HG03520 (cell line): ENCODE measurements around the gene CIT.

Source experiments
- ATAC-seq: cut with Tn5 transposase; IDR thresholded peaks from one replicate; pipeline ENCODE4 v1.9.1; 2021; ENCODE audit warnings: mild to moderate bottlenecking, moderate library complexity; ENCODE audit not compliant: unreplicated experiment

The CIT gene

DNA sequence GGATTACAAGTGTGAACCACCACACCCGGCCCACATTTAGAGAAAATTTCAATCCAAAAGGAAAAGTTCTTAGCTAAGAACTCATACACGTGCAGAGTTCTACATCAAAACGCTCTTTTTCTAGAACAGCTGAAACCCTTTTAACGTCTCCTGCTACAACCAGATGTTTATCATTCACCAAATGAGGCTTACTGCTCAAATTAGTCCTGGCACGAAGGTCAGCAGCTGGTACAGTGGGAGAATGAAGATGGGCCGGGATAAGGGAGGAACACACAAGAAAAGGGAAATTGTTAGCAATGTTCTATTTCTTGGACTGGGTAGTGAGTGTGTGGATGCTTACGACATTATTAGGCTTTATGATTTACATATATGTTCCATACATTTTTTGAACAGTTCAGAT lies 171.9 kb downstream of the CIT start:
- ATAC-seq = no peak

DNA sequence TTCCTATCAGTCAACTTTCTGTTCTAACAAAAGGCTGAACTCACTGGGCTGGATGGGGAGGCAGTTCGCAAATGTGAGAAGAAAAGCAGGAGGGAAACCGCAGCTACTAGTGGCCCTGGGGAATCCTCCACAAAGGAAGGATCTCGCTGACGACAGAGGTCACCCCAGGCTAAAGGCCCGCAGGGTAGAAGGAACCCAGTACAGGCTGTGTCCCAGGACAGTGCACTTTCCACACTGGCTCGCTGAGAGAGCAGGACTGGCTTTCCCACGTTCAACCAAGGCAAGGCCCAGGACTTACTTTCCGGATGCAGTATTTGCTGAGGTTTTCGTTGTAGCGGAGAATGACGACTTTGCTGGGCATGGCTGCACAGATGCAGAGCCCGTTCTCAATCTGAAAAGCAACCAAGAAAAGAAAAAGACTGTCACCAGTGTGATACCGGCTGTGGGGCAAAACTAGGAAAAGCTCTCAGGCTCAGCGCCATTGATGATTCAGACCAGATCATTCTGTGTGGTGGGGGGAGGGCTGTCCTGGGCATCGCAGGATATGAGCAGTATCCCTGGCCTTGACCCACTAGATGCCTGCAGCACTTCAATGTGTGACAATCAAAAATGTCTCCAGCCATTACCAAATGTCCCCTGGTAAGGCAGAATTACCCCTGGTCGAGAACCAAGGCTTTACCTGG lies 172.9 kb downstream of the CIT start:
- ATAC-seq = no peak

DNA sequence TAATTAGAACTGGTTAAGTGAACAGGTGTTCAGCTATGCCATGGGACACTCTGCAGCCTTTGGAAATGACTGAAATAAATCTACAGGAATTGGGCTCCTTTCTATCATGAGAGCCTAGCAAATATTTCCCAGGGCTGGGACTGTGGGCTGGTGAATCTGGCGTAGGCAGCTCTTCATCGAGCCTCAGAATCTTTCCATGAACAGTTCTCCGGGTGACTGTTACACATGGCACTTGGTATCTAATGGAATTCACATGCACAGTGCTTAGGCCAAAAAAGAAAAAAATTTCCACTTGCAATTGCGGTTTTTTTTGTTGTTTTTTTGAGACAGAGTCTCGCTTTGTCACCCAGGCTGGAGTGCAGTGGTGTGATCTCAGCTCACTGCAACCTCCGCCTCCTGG lies 177.0 kb downstream of the CIT start:
- ATAC-seq = no peak

DNA sequence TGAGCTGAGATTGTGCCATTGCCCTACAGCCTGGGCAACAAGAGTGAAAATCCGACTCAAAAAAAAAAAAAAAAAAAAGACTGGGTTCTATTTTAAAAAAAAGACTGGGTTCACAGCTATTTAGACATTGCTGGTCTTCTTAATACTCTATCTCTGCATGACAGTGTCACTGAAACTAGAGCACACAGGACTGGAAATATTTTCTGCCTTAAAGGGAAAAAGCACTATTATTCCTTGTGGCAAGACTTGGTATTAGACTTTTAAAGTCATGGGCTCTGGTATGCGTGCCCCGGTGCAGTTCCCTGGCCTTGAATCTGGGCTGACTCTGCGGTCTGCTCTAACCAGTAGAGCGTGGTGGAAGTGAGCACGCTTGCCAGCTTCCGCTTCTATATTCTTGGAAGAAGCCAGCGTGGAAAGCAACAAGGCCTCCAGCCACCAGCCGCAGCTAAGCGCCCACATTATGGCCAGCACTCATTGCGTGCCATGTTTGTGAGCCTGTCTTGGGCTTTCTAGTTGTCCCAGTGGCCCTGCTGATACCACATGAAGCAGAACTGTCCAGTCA lies 177.8 kb downstream of the CIT start:
- ATAC-seq = no peak

DNA sequence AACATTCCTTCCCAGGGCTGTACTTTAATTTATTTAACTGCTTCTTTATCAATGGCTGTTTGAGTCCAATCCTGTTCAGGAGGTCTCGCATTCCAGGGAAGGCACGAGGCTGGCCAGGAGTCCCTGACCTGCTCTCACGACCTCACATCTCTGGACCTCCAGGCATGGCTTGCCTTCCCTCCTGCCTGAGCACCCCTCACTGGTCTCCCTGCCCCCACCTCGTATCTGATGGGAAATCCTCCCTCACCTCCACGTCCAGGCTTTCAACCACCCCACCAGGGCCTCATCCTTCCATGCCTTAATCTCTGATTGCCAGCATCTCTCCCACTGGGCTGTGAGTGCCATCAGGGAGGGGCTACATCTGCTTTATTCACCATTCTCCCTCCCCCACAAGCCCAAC lies 180.2 kb downstream of the CIT start:
- no peak for ATAC-seq

DNA sequence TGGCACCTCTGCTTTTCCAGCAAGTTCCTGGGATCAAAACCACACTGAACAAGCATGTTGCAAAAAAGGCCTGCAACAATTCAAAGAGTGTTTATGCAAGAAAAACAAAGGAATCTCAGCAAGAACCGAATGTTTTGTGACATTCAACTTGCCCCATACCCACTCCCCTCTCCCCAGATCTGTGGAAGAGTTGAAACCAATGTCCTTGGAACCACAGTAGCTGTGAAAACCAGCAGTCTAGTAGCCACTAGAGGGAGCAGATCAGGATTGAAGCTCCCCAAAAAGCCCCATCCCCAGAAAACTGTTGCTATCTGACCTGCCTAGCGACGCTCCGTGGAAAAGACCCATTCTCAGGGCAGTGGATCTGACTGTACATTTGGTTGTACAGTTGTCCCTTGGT lies 182.1 kb downstream of the CIT start:
- ATAC-seq = no peak

DNA sequence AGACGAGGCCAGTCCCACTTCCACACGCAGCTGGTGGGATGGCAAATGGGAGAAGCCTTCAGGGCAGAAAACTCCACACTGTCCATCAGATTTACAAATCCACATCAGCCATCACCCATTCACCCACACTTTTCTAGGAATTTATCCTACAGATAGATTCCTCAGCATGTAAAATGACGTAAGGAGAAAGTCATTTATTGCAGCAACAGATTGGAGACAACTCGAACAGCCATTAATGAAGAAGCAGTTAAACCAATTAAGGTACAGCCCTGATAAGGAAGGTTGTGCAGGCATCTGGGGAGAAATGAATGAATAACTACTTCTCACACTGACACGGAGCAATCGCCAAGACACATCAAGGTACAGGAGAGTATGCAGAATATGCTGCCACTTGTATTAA lies 183.0 kb downstream of the CIT start:
- no peak for ATAC-seq

DNA sequence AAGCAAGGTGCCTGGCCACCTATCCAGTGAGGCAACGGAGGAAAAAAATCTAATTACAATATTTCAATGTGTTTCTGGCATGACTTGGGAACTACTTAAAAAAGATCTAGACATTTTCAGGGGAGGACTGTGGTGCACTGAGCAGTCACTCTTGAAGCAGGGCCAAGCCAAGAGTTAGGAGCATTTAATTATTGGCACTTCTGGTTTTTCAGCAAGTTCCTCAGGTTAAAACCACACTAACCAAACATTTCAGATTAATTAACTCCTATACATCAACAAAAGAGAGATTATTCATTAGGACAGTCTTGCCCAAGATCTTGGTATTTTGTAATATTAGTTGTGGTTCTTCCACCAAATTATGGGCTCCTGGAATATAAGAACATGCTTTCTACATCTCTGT lies 183.6 kb downstream of the CIT start:
- no peak for ATAC-seq

DNA sequence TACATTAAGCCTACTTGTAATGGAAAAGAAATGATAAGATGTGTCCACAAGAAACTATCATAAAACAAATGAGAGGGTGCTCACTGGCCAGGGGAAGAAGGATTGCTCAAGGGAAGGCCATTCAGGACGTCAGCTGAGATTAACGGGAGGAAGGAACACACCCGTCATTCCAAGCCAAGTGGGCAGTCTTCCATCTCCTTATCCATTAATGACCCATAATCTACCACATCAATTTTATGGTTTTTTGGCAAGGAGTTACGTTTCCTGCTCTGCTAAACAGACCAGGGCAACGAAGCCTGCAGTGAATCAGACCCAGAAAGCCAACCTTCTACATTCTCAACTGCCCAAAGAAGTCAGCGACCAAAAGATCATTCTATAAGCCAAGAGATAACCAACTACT lies 184.1 kb downstream of the CIT start:
- no peak for ATAC-seq

DNA sequence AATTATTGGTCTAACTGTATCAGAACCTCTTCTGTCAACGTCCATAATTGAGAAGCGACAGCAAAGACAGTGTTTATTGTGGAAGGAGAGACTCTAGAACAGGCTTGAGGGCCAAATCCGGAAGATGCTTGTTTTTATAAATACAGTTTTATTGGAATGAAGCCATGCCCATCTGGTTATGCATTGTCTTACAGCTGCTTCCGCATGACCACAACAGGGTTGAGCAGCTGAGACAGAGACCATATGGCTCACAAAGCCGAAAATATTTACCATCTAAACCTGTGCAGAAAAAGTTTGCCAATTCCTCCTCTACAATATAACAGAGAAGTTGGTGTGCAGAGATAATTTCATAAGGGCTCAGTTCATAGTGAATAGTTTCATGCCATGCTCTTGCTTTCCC lies 184.7 kb downstream of the CIT start:
- no peak for ATAC-seq

DNA sequence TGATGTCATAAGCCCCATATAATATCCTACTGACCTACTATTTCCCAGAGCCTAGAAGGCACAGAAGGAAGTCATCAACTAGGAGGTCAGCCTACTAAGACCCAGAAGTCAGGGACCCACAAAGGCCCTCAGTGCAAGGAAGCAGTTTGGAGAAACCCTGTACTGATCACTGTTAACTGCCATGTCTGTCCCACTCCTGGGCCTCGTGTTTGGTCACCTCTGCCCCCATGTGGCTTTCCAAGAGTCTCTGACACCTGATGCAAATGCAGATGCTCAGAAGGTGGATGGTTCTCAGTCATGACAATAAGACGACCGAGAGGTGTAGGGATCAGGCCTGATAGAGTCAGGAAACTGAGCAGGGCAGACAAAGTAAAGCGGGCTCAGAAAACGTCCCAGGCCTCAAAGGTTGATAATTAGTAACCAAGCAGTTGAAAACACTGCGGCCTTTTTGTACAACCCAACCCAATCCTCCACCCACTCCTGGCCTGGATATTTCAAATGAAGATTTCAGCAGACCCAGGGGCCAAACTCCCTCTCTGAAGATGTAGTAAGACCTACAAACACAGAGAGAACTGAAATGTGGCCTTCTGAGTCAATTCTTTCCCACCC lies 185.8 kb downstream of the CIT start:
- no peak for ATAC-seq

DNA sequence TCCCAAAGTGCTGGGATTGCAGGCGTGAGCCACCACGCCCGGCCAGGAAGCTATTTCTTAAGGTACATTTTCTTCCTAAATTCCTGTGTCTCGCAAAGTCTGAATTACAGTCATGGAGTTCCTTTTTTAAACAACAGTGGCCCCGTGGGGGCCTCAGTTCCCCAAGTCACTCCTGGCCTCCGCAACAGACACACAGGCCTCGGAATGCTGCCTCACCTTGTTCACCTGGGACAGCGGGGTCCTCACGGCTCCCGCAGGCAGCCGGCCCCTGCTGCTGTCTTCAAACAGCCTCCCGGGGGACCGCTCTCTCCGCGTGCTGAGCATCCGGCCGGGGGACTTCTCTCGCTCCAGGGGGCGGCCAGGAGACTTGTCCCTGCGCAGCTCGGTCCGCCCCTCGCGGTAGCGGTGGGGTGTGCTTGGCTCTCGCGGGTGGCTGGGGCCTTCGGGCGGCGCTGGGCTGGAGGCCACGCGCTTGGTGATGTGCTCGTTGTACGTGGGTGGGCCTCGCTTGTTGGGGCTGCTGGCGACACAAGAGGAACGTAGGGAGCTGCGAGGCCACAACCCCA lies 187.1 kb downstream of the CIT start:
- no peak for ATAC-seq

DNA sequence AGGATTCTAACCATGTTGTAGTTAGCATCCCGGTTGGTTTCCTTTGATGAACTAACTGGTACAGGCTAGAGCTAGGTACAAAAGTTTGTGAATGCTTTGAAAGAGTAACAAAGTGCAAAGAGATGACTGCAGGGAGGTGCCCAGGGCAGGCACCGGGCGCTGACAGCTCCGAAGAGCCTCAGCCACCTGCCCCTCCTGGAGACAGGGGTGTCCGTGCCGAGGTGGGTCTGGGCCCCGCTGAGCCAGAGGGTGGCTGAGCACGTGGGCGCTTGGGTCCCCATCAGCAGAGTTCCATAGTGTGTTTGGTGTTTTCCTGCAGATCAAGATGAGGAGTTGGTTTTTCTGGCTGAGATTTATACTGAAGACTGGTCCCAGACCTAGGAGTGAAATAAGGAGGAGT lies 189.2 kb downstream of the CIT start:
- no peak for ATAC-seq

DNA sequence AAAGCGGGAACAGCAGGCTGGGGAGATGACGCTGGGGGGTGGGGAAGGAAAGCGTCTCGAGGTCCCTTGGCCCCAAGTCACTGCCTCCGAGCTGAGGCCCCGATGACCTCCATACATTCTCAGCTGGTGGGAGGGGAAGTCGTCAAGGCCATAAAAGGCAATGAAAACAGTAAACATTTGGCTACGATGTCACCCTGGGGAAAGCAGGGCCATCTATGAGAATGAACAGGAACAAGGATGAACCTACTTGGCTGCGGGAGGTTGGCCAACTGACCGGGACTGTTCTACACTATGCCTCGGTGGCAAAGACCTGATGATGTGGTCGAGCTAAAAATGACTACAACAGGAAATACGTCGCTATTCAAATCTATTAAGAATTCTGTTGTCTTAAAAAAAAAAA lies 189.7 kb downstream of the CIT start:
- ATAC-seq = no peak

DNA sequence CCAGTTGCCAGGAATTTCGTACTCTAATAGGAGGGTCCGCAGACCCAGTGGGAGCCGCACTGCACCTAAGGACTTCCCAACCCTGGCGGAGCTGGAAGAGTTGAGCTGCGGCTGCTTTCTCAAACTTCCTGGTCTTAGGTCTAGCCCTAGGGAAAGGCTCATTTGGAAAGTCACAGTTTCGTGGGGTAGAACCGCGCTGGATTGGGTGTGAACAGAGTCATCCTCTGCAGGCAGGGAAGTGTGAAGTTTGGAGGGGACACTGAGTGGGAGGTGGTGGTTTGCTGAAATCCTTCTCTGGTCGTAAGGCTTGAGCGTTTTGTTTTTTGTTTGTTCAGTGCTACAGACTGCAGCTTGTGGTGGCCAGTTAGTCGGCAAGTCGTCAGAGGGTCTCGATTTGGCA lies 190.3 kb downstream of the CIT start:
- ATAC-seq = no peak

DNA sequence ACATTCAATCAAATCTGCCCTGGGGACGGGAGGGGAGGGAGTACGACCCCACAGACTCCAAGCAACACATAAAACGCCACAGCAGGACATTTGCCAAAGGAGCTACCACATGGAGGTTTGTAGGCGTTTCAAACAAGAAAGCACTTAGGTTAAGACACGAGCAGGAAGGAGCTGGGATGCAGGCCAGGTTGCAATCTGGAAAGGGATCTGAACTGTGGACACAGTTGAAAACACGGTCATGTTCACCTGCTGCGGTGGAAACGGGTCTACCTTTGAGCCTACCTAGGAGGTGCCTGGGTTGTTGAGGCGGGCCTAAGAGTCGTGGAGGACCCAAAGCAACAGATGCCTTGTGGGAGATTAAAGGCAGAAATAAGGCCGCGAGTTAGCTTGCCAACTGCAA lies 190.8 kb downstream of the CIT start:
- no peak for ATAC-seq

DNA sequence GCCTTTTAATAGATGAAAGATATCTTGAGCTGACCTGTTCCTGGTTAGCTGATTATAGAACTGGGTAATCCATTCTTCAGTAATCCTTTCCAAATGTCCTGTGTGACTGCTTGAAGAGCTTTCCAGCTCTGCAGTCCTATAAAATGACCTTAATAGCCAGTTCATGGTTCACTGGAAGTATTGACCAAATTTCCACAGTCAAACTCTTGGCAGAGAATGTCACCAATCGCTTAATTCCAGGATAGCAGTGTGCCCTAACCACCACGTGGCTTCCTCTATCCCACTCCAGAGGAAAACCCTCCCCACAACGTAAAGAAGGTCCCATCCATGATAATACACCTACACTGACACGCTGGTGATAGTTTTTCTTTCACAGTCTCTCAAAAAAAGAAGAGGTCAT lies 191.7 kb downstream of the CIT start:
- ATAC-seq = no peak

DNA sequence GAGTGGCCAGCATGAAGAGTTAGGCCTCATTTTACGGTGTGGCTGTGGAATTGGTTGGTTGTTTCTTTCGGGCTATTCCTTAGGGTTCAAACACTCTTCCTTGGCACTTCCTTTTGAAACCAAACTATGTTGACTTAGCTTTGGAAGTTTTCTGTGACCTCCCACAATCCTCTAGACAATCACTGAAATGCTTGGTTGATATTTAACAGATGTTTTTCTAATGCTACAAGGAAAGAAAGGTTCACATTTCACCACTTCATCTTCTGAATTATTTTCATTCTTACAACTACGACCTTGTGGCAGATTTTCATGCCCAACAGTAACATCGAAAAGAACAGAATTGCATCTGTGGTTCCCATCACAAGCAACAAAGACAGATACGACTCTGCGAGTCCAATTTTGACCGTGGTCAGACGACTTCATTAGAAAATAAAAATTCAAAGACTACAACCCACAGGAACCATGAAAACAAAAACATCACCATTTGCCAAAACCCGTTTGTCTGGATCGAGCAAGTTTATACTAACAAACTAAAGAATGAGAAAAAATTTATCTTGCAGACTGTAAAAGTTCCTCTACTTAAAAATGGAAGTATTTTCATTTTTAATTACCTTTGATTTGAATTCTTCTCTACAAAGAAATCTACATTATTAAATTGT lies 192.3 kb downstream of the CIT start:
- ATAC-seq = no peak

DNA sequence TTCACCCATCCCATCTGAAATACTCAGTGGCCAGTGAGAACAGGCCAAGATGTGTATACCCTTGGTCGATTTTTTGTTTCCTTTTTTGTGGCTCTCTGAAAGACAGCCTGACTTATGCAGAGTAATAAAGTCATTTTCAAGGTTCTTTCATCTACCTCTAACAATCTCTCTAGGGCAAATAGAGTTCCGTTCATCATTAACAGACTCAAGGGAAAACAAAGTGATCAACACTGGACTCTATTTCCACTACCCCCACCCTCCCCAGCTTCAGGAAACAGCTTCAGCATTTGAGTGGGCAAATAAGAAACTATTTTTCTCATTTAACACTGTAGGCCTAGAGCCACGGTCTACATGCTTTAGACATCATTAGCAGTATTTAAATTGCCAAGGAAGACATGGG lies 193.3 kb downstream of the CIT start:
- no peak for ATAC-seq

DNA sequence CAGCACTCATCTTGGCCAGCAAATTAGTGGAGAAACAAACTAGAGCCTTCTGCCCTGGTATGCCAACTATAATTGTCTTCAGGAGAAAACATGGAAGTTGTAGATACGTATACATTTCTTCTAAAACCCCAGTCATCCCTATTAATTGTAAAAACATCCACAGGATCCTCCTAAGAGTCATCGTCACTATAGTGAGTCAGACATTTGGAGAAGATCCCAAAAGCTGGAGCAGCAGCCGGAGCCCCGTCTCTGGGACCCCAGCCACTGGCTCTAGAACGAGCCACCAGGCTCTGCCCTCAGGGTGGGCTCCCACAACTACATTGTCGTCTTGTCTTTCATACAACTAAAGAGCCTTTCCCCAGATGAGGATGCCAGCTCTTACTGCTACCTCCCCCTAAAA lies 193.7 kb downstream of the CIT start:
- ATAC-seq = no peak

DNA sequence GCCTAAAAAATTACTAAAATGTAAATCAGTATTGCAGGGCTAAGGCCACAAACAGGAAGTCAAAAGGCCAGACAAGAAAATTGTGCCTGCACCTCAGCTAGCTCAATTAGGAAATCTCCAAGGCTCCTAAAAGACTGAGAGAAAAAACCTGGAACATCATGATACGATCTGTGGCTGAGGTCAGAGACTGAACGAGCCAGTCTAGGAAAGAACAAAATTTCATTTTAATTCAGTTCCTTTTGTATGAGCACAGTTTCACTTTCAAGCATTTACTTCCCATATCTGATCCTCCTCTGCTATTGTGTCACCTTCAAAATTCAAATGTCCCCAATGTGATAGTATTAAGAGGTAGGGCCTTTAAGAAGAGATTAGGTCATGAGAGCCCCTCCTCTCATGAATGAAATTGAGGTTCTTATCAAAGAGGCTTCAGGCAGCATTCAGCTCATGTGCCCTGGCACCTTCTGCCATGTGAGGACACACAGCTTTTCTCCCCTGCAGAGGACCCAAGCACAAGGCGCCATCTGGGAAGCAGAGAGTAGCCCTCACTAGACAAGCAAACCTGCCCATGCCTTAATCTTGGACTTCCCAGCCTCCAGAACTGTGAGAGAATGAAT lies 194.4 kb downstream of the CIT start:
- no peak for ATAC-seq
